SK-N-SH (cell line): ENCODE measurements around the gene UTP11. TPM values are rescaled to one million over a fixed set of nuclear protein-coding genes. Genes with fewer than 3 reads are reported as not detected.

Experiments used
- CTCF ChIA-PET: fragments of 300-600, 350-600 bp; formaldehyde crosslinking; extraction: SDS; loops from one replicate; lab custom pipeline; 2021; lab: Yijun Ruan, JAX
- POLR2A ChIA-PET: fragments of 350-600 bp; sonication (Branson Sonifier 250); formaldehyde crosslinking; extraction: SDS; loops from one replicate; lab custom pipeline; 2020; ENCODE audit warnings: antibody characterized with exemption, inconsistent platforms; lab: Yijun Ruan, JAX
- DNase-seq: peaks from one replicate; pipeline ENCODE4 v3.0.0; 2012
- H2AFZ ChIP-seq: fragments of 200-600 bp; sonication (generic); 2 replicates; pipeline ENCODE4 v1.8.1; 2016; ENCODE audit warnings: antibody characterized with exemption, mild to moderate bottlenecking, low read depth
- H3F3A ChIP-seq: fragments of 200-600 bp; sonication (generic); replicated peaks from 2 replicates; pipeline ENCODE3; 2016; ENCODE audit warnings: antibody characterized with exemption, mild to moderate bottlenecking; ENCODE audit not compliant: insufficient read depth
- H3K27ac ChIP-seq, 2 experiments: fragments of 200-500 bp in 1 of 2; fragments of 200-600 bp in 1 of 2; sonication (Bioruptor generic) in 1 of 2; sonication (generic), shearing (Covaris generic) in 1 of 2; 2 replicates each; pipeline versions ENCODE4 v1.5.1 to v1.6.1; 2014 to 2016; ENCODE audit warnings: low read depth in 2 of 2, inconsistent platforms in 1 of 2, low read length in 1 of 2, mild to moderate bottlenecking in 1 of 2, mixed read lengths in 1 of 2
- H3K27me3 ChIP-seq: fragments of 200-600 bp; sonication (generic), shearing (Covaris generic); 2 replicates; pipeline ENCODE4 v1.6.1; 2016; ENCODE audit warnings: mixed run types; ENCODE audit not compliant: insufficient read depth
- H3K36me3 ChIP-seq, 2 experiments: fragments of 200-500 bp in 1 of 2; fragments of 200-600 bp in 1 of 2; sonication (Bioruptor generic) in 1 of 2; sonication (generic) in 1 of 2; replicated peaks in 1 of 2; 2 replicates each; pipeline versions ENCODE3 to v1.5.1; 2014 to 2016; ENCODE audit warnings: low read length in 1 of 2, mild to moderate bottlenecking in 1 of 2; ENCODE audit not compliant: insufficient read depth in 2 of 2, control insufficient read depth in 1 of 2
- H3K4me1 ChIP-seq, 2 experiments: fragments of 200-500 bp in 1 of 2; fragments of 200-600 bp in 1 of 2; sonication (Bioruptor generic) in 1 of 2; sonication (generic), shearing (Covaris generic) in 1 of 2; 2 replicates each; pipeline versions ENCODE4 v1.5.1 to v1.6.1; 2014 to 2016; ENCODE audit warnings: low read depth in 1 of 2, low read length in 1 of 2, mixed run types in 1 of 2; ENCODE audit not compliant: insufficient read depth in 2 of 2, control insufficient read depth in 1 of 2
- H3K4me2 ChIP-seq: fragments of 200-600 bp; sonication (generic), shearing (Covaris generic); 2 replicates; pipeline ENCODE4 v1.6.1; 2017; ENCODE audit warnings: mixed run types
- H3K4me3 ChIP-seq, 2 experiments: fragments of 200-500 bp in 1 of 2; fragments of 200-600 bp in 1 of 2; sonication (Bioruptor generic) in 1 of 2; sonication (generic), shearing (Covaris generic) in 1 of 2; 2 replicates each; pipeline versions ENCODE4 v1.5.1 to v1.8.1; 2014 to 2016; ENCODE audit warnings: low read depth in 2 of 2, inconsistent platforms in 1 of 2, low read length in 1 of 2, mild to moderate bottlenecking in 1 of 2, mixed read lengths in 1 of 2, moderate library complexity in 1 of 2
- H3K79me2 ChIP-seq: fragments of 200-600 bp; sonication (generic); 2 replicates; pipeline ENCODE4 v1.8.1; 2017; ENCODE audit warnings: mild to moderate bottlenecking; ENCODE audit not compliant: insufficient read depth
- H3K9ac ChIP-seq: fragments of 200-600 bp; sonication (generic); 2 replicates; pipeline ENCODE4 v1.6.1; 2017; ENCODE audit warnings: mixed run types
- H3K9me2 ChIP-seq: fragments of 200-600 bp; sonication (generic); 2 replicates; pipeline ENCODE4 v1.6.1; 2017; ENCODE audit warnings: mixed run types
- H3K9me3 ChIP-seq: fragments of 200-600 bp; sonication (generic); 2 replicates; pipeline ENCODE4 v1.6.1; 2017; ENCODE audit warnings: mixed run types, mild to moderate bottlenecking, moderate library complexity
- H4K20me1 ChIP-seq: fragments of 200-600 bp; sonication (generic); 2 replicates; pipeline ENCODE4 v1.6.1; 2017; ENCODE audit warnings: mild to moderate bottlenecking, mixed run types; ENCODE audit not compliant: insufficient read depth
- EP300 ChIP-seq, 2 experiments: IDR thresholded peaks; 2 replicates each; pipeline versions ENCODE4 v1.4.0 to v1.6.1; 2012; ENCODE audit warnings: borderline replicate concordance in 1 of 2, low read depth in 1 of 2, low read length in 1 of 2
- EZH2phosphoT487 ChIP-seq: fragments of 200-600 bp; sonication (generic); IDR thresholded peaks from 2 replicates; pipeline ENCODE4 v1.6.1; 2017; ENCODE audit warnings: low read depth, mixed run types, mild to moderate bottlenecking, antibody characterized with exemption, moderate library complexity, borderline replicate concordance
- FOSL2 ChIP-seq: IDR thresholded peaks from 2 replicates; pipeline ENCODE4 v1.4.0; 2012; ENCODE audit warnings: low read depth, mild to moderate bottlenecking, moderate library complexity, borderline replicate concordance
- GATA2 ChIP-seq: sonication (generic); formaldehyde crosslinking; IDR thresholded peaks from 2 replicates; pipeline ENCODE4 v1.5.0; 2020; ENCODE audit warnings: mild to moderate bottlenecking, missing genetic modification reagents
- IRF3 ChIP-seq: fragments of 150-350 bp; IDR thresholded peaks from 2 replicates; pipeline ENCODE4 v1.6.1; 2016; ENCODE audit warnings: mild to moderate bottlenecking, low read depth, low read length
- MEF2A ChIP-seq: IDR thresholded peaks from 2 replicates; pipeline ENCODE4 v1.4.0; 2012; ENCODE audit warnings: low read depth, borderline replicate concordance
- MXI1 ChIP-seq: IDR thresholded peaks from 2 replicates; pipeline ENCODE4 v1.6.1; 2012; ENCODE audit warnings: mild to moderate bottlenecking, low read depth, low read length, improper control_type of control experiment
- NRF1 ChIP-seq: IDR thresholded peaks from 2 replicates; pipeline ENCODE4 v1.6.1; 2012; ENCODE audit warnings: low read depth, mild to moderate bottlenecking, low read length
- PBX3 ChIP-seq: IDR thresholded peaks from 2 replicates; pipeline ENCODE4; 2012
- RFX5 ChIP-seq: IDR thresholded peaks from 2 replicates; pipeline ENCODE4 v1.6.1; 2012; ENCODE audit warnings: mild to moderate bottlenecking, improper control_type of control experiment, low read length
- RXRA ChIP-seq: IDR thresholded peaks from 2 replicates; pipeline ENCODE4 v1.4.0; 2012; ENCODE audit warnings: low read depth, mild to moderate bottlenecking, borderline replicate concordance
- SIN3A ChIP-seq: IDR thresholded peaks from 2 replicates; pipeline ENCODE4 v1.6.1; 2012; ENCODE audit warnings: low read depth, mild to moderate bottlenecking, low read length, moderate library complexity, borderline replicate concordance
- SMC3 ChIP-seq: IDR thresholded peaks from 2 replicates; pipeline ENCODE4 v1.6.1; 2012; ENCODE audit warnings: low read depth, low read length, improper control_type of control experiment
- TAF1 ChIP-seq: IDR thresholded peaks from 2 replicates; pipeline ENCODE4 v1.6.1; 2012; ENCODE audit warnings: low read depth, mild to moderate bottlenecking, low read length, moderate library complexity, borderline replicate concordance
- TCF12 ChIP-seq: IDR thresholded peaks from 2 replicates; pipeline ENCODE4 v1.4.0; 2012
- USF2 ChIP-seq: fragments of 150-350 bp; IDR thresholded peaks from 2 replicates; pipeline ENCODE4 v1.6.1; 2017; ENCODE audit warnings: antibody characterized with exemption, low read length, low read depth, borderline replicate concordance
- WGBS: methylation state at CpG from one replicate; pipeline ENCODE4 v1.1.6; 2017; ENCODE audit warnings: low lambda C conversion rate; 5-methylcytosine and 5-hydroxymethylcytosine counted together
- polyA plus RNA-seq, 3 experiments: library from polyadenylated mRNA; depleted of rRNA; stranded (reverse); fragments of >200 nt; gene quantifications; 2 replicates each; pipeline ENCODE4 v1.2.3, GENCODE V29; 2012
- TF ChIP-seq, protein P1 (sequence below): IDR thresholded peaks from 2 replicates; pipeline ENCODE4 v1.4.0; 2012; ENCODE audit warnings: low read depth

The UTP11 gene
- polyA plus RNA-seq, 1 of the 3 experiments (the other 2 are of a cell fraction) = 26.8 TPM

GRCh38 chr1:38030596-38031512 is 18.3 kb downstream of the UTP11 start:
- peak overlapping the region in 1 of 2 experiments; percentile 79; a peak in 1 of 4 replicates for H3K27ac ChIP-seq

GRCh38 chr1:38031513-38031866 is 19.0 kb downstream of the UTP11 start:
- Histone ChIP-seq H3F3A (peaks cover 10% of the 10 kb centered on the region), H3K9me3 (no peaks in the 10 kb centered on the region), H3K9me2 (no peaks in the 10 kb centered on the region), H3K9ac (no peak overlapping the region), H3K79me2 (no peaks in the 10 kb centered on the region), H3K4me2 (no peak overlapping the region), H3K4me1 (peaks cover 31 to 34% of the 10 kb centered on the region in 2 experiments; a peak in 3 of 4 replicates), H2AFZ (no peak overlapping the region), H3K27ac (no peak overlapping the region), H4K20me1 (no peaks in the 10 kb centered on the region), H3K36me3 (no peaks in the 10 kb centered on the region), H3K27me3 (no peaks in the 10 kb centered on the region), H3K4me3 (no peak overlapping the region)
- ChIA-PET POLR2A (no interaction called here), CTCF (interaction anchor here (1.4 kb wide), 1 partner anchor 12 kb away, joined by 4 read pairs; no protein-coding TSS in a partner anchor)
- DNase-seq = no peak
- 65% methylated on average over 4 of the region's 4 CpGs for WGBS
- no peak for TF ChIP-seq TAF1
- TF ChIP-seq SMC3 = no peak
- TF ChIP-seq EZH2phosphoT487 = no peak
- TF ChIP-seq FOSL2 = no peak
- no peak for TF ChIP-seq RXRA
- no peak for TF ChIP-seq NRF1
- TF ChIP-seq SIN3A = no peak
- TF ChIP-seq IRF3 = no peak
- TF ChIP-seq, protein P1, sequence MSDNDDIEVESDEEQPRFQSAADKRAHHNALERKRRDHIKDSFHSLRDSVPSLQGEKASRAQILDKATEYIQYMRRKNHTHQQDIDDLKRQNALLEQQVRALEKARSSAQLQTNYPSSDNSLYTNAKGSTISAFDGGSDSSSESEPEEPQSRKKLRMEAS = no peak
- no peak for TF ChIP-seq MXI1
- no peak for TF ChIP-seq USF2
- no peak for TF ChIP-seq EP300 (IDR thresholded peaks at IDR 0.05; ENCODE audit: borderline replicate concordance in 1 of 2, low read depth in 1 of 2, low read length in 1 of 2)
- no peak for TF ChIP-seq MEF2A
- no peak for TF ChIP-seq PBX3
- TF ChIP-seq TCF12 = no peak

More at GRCh38 chr1:38030596-38031512, 18.3 kb downstream of the UTP11 start:
- H3F3A ChIP-seq = peaks cover 10% of the 10 kb centered on the region
- POLR2A ChIA-PET = interaction anchor here (0.7 kb wide), 1 partner anchor 30 kb away, joined by 3 read pairs; no protein-coding TSS in a partner anchor
- no peaks in the 10 kb centered on the region for H3K27me3 ChIP-seq
- no peaks in the 10 kb centered on the region for H3K9me3 ChIP-seq
- H2AFZ ChIP-seq = no peak overlapping the region; the same call in 1 of the 2 replicates
- H4K20me1 ChIP-seq = no peaks in the 10 kb centered on the region
- no peak for DNase-seq
- peak overlapping the region; percentile 37; the same call in 1 of the 2 replicates for H3K9ac ChIP-seq
- TF ChIP-seq USF2 (no peak), SMC3 (no peak), RFX5 (no peak), GATA2 (no peak)
- TF ChIP-seq, protein P1 = no peak
- TF ChIP-seq, all 33 proteins: peak for 0
- CTCF ChIA-PET = interaction anchor here (0.9 to 6.6 kb wide), 8 partner anchors 10 to 806 kb away, joined by 3 to 52 read pairs (median 5); partner anchors contain the start of genes POU3F1 and UTP11
- H3K36me3 ChIP-seq = peaks cover 0 to 2% of the 10 kb centered on the region in 2 experiments
- peaks cover 31 to 34% of the 10 kb centered on the region in 2 experiments; a peak in 3 of 4 replicates for H3K4me1 ChIP-seq
- 89% methylated on average over 6 of the region's 17 CpGs for WGBS
- no peaks in the 10 kb centered on the region for H3K9me2 ChIP-seq
- H3K79me2 ChIP-seq = no peaks in the 10 kb centered on the region
- no peak overlapping the region for H3K4me3 ChIP-seq
- peak overlapping the region; percentile 82 for H3K4me2 ChIP-seq
